ENCODE measurements around the gene MAPKBP1.

Gene MAPKBP1

GRCh38 chr15:41825572-41826535 lies 51.6 kb downstream of the MAPKBP1 start:
- DNase-seq (ENCODE audit: low read depth) = no peak

- DNase-seq (ENCODE audit: low read depth) = no peak
Measured at GRCh38 chr15:41827290-41827879, 53.1 kb downstream of the MAPKBP1 start.

- peak; percentile 96 for DNase-seq (ENCODE audit: low read depth)
Measured at GRCh38 chr15:41827880-41828806, 53.9 kb downstream of the MAPKBP1 start, which contains the start of gene JMJD7. Gene JMJD7, plus strand, starts transcription at chr15:41828092. Its CDS starts 33 bp downstream, at chr15:41828125.

- DNase-seq (ENCODE audit: low read depth) = no peak
Measured at GRCh38 chr15:41828807-41829141, 54.5 kb downstream of the MAPKBP1 start.

- no peak for DNase-seq (ENCODE audit: low read depth)
Measured at GRCh38 chr15:41829959-41830646, 55.8 kb downstream of the MAPKBP1 start.

GRCh38 chr15:41831291-41831690 lies 57.0 kb downstream of the MAPKBP1 start:
- DNase-seq (ENCODE audit: low read depth) = peak; percentile 11

GRCh38 chr15:41832208-41832607 lies 57.9 kb downstream of the MAPKBP1 start:
- DNase-seq (ENCODE audit: low read depth) = no peak

- no peak for DNase-seq (ENCODE audit: low read depth)
Measured at GRCh38 chr15:41832875-41833274, 58.6 kb downstream of the MAPKBP1 start.

- DNase-seq (ENCODE audit: low read depth) = no peak
Measured at GRCh38 chr15:41834096-41834495, 59.8 kb downstream of the MAPKBP1 start.

GRCh38 chr15:41836073-41836472 lies 61.8 kb downstream of the MAPKBP1 start:
- DNase-seq (ENCODE audit: low read depth) = no peak

- no peak for DNase-seq (ENCODE audit: low read depth)
Measured at GRCh38 chr15:41836713-41837454, 62.6 kb downstream of the MAPKBP1 start.

- DNase-seq (ENCODE audit: low read depth) = no peak
Measured at GRCh38 chr15:41838400-41838897, 64.2 kb downstream of the MAPKBP1 start, which contains the start of gene PLA2G4B. Gene PLA2G4B, plus strand, starts transcription at chr15:41838847. Its CDS starts 67 bp downstream, at chr15:41838914.

- no peak for DNase-seq (ENCODE audit: low read depth)
Measured at GRCh38 chr15:41839781-41840491, 65.7 kb downstream of the MAPKBP1 start.

GRCh38 chr15:41840673-41841072 lies 66.4 kb downstream of the MAPKBP1 start:
- DNase-seq (ENCODE audit: low read depth) = no peak

- DNase-seq (ENCODE audit: low read depth) = no peak
Measured at GRCh38 chr15:41841131-41841530, 66.8 kb downstream of the MAPKBP1 start.

GRCh38 chr15:41842229-41842628 lies 67.9 kb downstream of the MAPKBP1 start:
- DNase-seq (ENCODE audit: low read depth) = no peak

- DNase-seq (ENCODE audit: low read depth) = no peak
Measured at GRCh38 chr15:41843571-41843970, 69.3 kb downstream of the MAPKBP1 start.

- DNase-seq (ENCODE audit: low read depth) = no peak
Measured at GRCh38 chr15:41844814-41845213, 70.5 kb downstream of the MAPKBP1 start.

GRCh38 chr15:41847206-41847605 lies 72.9 kb downstream of the MAPKBP1 start:
- no peak for DNase-seq (ENCODE audit: low read depth)

- no peak for DNase-seq (ENCODE audit: low read depth)
Measured at GRCh38 chr15:41847981-41848380, 73.7 kb downstream of the MAPKBP1 start.
